Neutrophil (primary cell): ENCODE measurements around the gene TP73.

Experiments
- H3K27ac ChIP-seq: fragments of 200-600 bp; sonication (generic); 2 replicates; pipeline ENCODE4 v1.5.1; 2016; ENCODE audit warnings: mild to moderate bottlenecking, moderate library complexity
- H3K27me3 ChIP-seq: fragments of 200-600 bp; sonication (generic); 2 replicates; pipeline ENCODE4 v1.6.0; 2016; ENCODE audit warnings: mild to moderate bottlenecking
- H3K36me3 ChIP-seq: fragments of 200-600 bp; sonication (generic); 2 replicates; pipeline ENCODE4 v1.5.1; 2017
- H3K4me1 ChIP-seq, 2 experiments: fragments of 200-600 bp in 1 of 2; sonication (generic) in 1 of 2; 1 replicate in 1 of 2; 2 replicates in 1 of 2; pipeline versions ENCODE4 v1.5.1 to v1.6.1; 2013 to 2016; ENCODE audit warnings: low read depth in 1 of 2, low read length in 1 of 2, mild to moderate bottlenecking in 1 of 2, moderate library complexity in 1 of 2; ENCODE audit not compliant: control insufficient read depth in 1 of 2, insufficient read depth in 1 of 2
- H3K4me3 ChIP-seq, 2 experiments: fragments of 200-600 bp in 1 of 2; sonication (generic) in 1 of 2; 1 replicate in 1 of 2; 2 replicates in 1 of 2; pipeline ENCODE4 v1.5.1; 2013 to 2016; ENCODE audit warnings: low read depth in 1 of 2, low read length in 1 of 2, mild to moderate bottlenecking in 1 of 2, moderate library complexity in 1 of 2
- H3K9me3 ChIP-seq: fragments of 200-600 bp; sonication (generic); 2 replicates; pipeline ENCODE4 v1.5.1; 2016
- TF ChIP-seq, protein P1 (sequence below): fragments of 200-600 bp; sonication (generic); IDR thresholded peaks from 2 replicates; pipeline ENCODE4 v1.5.1; 2016; ENCODE audit warnings: antibody characterized with exemption

TP73 gene

DNA sequence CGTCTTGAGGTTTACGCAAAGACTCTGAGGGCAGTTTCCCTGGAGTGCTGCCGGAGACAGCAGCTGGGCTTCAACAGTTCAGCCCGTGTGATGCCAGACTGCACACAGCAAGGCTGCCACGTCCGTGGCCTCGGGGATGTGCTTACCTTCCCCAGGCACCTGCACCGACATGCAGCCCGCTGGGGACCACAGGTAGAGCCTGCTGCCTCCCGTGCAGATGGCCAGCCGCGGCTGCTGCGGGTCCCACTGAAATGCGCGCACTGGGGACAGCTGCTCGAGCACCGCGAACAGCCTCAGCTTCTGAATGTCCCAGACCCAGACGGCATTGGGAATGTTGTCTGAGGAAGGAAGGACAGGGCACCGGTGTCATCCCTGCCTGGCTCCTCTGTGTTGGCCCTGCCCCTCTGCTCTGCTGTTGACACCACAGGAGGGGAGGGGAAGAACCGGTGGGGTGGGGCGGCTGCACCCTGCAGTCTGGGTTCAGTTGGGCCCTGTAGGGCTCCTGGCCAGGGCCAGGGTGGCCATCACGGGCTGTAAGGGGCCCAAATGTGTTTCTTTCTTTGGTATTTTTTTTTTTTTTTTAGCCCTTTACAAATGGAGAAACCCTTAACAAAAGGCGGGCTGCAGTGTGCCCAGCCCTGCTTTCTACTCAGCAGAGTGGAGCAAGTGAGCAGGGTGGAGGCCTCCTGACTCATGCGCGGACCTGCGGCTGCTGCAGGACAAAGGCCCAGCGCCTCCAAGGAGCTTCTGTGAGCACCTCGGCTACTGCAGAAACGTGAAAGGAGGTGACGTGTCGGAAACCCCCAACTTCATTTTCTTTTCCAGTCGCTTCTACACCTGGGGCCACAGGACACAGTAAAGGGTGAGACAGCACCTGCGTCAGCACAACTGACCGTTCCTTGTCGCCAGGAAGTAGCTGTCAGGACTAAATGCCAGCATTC lies 20.7 kb upstream of the TP73 start:
- Histone ChIP-seq H3K36me3 (peaks cover 100% of the 10 kb centered on the region), H3K4me3 (no peak overlapping the region), H3K27me3 (no peaks in the 10 kb centered on the region), H3K27ac (no peak overlapping the region), H3K4me1 (peaks cover 0 to 4% of the 10 kb centered on the region in 2 experiments), H3K9me3 (no peaks in the 10 kb centered on the region)
- TF ChIP-seq, protein P1, sequence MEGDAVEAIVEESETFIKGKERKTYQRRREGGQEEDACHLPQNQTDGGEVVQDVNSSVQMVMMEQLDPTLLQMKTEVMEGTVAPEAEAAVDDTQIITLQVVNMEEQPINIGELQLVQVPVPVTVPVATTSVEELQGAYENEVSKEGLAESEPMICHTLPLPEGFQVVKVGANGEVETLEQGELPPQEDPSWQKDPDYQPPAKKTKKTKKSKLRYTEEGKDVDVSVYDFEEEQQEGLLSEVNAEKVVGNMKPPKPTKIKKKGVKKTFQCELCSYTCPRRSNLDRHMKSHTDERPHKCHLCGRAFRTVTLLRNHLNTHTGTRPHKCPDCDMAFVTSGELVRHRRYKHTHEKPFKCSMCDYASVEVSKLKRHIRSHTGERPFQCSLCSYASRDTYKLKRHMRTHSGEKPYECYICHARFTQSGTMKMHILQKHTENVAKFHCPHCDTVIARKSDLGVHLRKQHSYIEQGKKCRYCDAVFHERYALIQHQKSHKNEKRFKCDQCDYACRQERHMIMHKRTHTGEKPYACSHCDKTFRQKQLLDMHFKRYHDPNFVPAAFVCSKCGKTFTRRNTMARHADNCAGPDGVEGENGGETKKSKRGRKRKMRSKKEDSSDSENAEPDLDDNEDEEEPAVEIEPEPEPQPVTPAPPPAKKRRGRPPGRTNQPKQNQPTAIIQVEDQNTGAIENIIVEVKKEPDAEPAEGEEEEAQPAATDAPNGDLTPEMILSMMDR, result no peak

DNA sequence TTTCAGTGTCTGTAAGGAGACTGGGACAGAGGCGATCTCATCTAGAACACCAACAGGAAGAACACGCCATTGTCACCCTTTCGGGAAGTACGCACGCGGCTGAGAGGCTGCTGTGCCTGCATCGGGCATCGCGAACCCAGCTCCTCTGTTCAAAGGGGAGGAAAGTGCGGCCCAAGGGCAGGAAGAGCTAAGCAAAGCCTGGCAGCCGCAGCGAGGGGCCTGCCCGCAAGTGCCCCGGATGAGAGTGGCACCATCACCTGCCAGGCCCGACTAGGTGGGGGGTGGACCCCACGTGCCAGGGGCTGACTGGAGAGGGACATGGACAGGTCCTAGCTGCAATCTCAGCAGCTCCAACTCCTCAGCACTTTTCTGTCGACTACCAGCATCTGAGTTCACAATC lies 20.0 kb upstream of the TP73 start:
- H3K27ac ChIP-seq, result no peak overlapping the region
- no peak overlapping the region for H3K4me3 ChIP-seq
- no peaks in the 10 kb centered on the region for H3K9me3 ChIP-seq
- H3K36me3 ChIP-seq, result peaks cover 100% of the 10 kb centered on the region
- TF ChIP-seq, protein P1, result no peak
- no peaks in the 10 kb centered on the region for H3K27me3 ChIP-seq
- H3K4me1 ChIP-seq, result peaks cover 0 to 4% of the 10 kb centered on the region in 2 experiments

DNA sequence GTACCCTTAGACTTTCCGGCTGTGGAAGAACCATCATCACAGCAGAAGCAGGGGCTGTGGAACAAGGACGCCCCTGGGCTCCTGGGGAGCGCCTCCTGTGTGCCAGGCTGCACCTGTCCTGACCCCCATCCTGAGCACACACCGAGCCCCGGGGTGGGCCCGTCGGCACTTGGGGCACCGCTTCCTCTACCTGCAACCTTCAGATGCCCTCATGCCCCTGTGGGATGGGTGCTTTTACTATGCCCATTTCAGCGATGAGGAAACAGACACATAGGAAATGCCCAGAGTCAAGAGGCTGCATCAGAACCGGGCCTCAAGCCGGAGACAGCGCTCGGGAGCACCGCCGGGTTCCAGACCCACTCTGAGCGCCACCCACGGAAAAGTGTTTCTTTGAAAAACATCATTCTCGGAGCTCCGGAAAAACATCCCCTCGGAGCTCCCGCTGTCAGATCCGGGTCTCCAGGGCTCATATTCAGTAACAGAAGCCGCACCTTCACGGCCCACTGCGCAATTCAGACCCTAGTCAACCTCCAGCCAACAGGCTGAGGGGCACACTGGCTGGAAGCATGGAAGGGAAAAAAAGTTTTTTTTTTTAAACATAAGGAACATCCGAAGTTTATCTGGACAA lies 19.5 kb upstream of the TP73 start:
- TF ChIP-seq, protein P1, result no peak
- H3K27ac ChIP-seq, result no peak overlapping the region
- H3K4me1 ChIP-seq, result peaks cover 0 to 4% of the 10 kb centered on the region in 2 experiments
- H3K4me3 ChIP-seq, result no peak overlapping the region
- no peaks in the 10 kb centered on the region for H3K9me3 ChIP-seq
- H3K27me3 ChIP-seq, result no peaks in the 10 kb centered on the region
- H3K36me3 ChIP-seq, result peaks cover 100% of the 10 kb centered on the region

DNA sequence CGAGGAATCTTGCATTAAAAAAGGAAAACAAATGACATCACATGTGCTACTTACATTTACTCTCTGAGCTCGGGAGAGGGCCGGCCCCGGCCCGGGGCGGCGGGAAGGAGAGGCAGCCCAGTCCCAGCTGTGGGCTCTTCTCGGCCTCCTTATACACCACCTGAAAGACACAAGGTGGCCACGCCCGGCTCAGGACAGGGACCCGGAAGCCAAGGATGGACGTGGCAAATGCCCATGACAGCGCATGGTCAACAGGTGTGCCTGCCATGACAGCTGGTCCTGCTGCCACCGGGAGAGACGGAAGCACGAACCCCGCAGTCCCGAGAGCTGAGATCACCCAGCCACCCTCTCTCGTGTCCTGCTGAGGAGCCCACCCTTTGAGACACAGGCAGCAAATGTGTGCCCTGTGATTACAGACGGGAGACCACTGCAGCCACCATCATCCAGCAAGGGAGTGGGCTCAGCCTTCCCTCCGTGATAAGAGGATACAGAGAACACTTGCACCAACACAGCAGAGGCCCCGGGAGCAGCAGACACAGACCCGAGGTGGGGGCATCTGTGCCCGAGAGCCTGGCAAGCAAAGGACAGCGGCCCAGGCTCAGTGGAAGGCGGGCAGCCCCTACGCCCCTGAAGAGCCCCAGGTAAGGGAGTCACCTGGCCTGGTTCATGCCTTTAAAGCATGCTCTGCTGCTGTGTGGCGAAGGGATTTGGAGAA lies 18.8 kb upstream of the TP73 start:
- Histone ChIP-seq H3K36me3 (peaks cover 100% of the 10 kb centered on the region), H3K27me3 (no peaks in the 10 kb centered on the region), H3K4me1 (peaks cover 0 to 4% of the 10 kb centered on the region in 2 experiments), H3K9me3 (no peaks in the 10 kb centered on the region), H3K4me3 (no peak overlapping the region), H3K27ac (no peak overlapping the region)
- TF ChIP-seq, protein P1, result no peak

DNA sequence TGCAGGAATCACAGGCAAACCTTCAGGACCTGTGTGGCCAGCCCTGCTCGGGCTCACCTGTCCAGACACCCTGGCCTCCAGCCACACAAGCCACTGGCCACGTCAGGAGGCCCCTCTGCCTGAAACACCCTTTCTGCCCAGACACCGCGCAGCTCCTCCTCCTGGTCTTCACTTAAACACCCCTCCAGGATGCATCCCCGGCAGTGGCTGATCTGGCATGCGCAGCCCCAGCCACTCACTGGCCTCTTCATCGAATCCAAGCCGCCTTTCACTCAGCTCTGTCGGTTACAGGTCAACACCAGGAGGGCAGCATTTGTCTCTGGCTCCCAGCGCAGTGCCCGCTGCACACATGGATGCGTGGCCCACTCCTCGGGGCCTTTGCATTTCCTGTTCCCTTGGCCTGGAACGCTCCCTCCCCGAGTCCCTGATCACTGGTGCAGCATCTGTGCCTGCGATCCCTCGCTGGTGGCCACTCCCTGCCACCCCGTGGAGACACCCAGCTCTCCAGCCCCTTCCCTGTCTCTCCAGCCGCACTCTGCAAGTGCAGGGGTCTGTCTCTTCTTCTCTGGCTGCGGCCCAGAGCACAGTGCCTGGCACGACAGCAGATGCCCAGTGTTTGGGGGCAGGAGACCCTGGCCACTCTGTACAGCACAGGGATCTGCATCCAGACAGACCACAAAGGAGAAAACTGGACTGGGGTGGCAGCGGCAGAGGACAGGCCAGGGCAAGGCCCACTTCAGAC lies 18.1 kb upstream of the TP73 start:
- TF ChIP-seq, protein P1, result no peak
- peaks cover 100% of the 10 kb centered on the region for H3K36me3 ChIP-seq
- H3K27ac ChIP-seq, result no peak overlapping the region
- H3K9me3 ChIP-seq, result no peaks in the 10 kb centered on the region
- peaks cover 0 to 4% of the 10 kb centered on the region in 2 experiments for H3K4me1 ChIP-seq
- H3K4me3 ChIP-seq, result no peak overlapping the region
- H3K27me3 ChIP-seq, result no peaks in the 10 kb centered on the region
